Activated CD4-positive, alpha-beta T cell treated with anti-CD3 and anti-CD28 coated beads, Interleukin-2, Interleukin-6, amounts not matched to agents 100 ng/mL and 50 ng/mL, durations not matched to agents 16 hours and 8 hours (primary cell): ENCODE data around the gene SCRT2.
"Not testable (repeated sequence)": the region's sequence is repeated elsewhere in the genome, so short reads cannot be mapped to it uniquely, and the experiment has no call there.

Experiments
- DNase-seq: peaks from one replicate; pipeline ENCODE4 v3.0.0-alpha.2; 2020

Gene SCRT2

DNA sequence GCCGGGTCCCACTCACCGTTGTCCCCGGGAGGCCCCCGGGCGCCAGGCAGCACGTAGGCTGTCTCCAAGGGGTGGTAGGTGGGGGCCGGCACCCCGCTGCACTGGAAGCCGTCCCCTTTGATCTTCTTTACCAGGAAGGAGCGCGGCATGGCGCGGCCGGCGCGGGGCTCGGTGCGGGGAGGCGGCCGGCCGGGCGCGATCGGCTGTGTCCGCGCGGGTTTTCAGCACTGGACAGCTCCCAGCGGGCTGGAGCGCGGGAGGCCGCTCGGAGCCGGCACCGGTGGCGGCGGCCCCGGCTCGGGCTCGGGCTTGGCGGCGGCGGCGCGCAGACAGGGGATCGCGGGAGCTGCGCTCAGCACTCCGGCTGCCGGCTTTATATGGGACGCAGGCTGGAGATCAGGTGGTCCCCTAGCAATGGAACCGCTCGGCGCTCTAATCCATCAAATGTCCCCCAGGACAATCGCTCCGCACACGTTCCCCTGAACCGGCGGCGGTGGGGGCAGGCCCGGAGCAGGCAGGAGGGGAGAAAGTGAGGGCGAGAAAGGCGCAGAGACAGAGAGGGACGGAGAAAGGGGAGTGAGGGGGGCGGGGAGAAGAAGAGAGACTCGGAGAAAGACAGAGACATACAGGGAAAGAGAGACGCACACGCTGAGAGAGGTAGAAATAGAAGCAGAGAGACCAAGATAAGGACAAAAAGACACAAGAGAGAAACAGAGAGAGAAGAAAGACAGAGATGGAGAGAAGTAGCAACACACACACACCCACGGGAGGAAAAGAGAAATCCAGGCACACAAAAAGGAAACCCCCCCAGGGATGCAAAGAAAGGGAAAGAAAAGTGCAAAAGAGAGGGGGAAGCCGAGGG is at the start of gene SCRT2:
TSS of gene SCRT2 (minus strand) at position 350 of the 862 bp plus-strand sequence. CDS start at position 149, 201 bp downstream.
- DNase-seq, result peak; percentile 49

DNA sequence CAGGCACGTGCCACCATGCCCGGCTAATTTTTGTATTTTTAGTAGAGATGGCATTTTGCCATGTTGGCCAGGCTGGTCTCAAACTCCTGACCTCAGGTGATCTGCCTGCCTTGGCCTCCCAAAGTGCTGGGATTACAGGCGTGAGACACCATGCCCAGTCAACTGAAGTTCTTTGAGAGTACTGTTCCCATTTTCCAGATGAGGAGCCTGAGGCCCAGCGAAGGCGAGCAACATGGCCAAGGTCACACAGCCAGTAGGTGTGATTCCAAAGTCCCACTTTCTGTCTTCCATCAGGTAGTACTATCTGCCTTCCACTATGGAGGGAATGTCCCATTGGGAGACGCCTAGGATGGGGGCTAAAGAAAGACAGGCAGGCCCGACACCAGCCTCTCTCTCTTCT is 49.2 kb upstream of the SCRT2 start:
- not testable (repeated sequence) for DNase-seq

DNA sequence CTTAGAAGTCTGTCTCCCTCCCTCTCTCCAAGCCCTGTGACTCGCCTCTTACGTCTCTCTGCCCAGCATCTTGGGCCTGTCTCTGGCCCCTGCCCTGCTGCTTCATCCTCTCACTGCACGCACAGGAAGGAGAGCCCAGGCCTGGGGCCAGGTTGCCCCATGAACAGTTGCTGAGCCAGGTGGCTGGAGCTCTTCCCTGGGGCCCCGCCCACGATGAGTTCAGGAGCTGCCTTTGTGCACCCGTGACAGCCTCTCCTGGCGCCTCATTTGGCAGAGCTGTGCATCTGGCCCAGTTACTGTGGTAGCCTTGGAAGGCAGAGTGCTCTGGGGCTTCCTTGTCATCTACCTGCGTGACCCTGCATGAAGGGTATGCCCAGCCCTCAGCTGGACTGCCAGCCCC is 48.2 kb upstream of the SCRT2 start:
- DNase-seq, result no peak

DNA sequence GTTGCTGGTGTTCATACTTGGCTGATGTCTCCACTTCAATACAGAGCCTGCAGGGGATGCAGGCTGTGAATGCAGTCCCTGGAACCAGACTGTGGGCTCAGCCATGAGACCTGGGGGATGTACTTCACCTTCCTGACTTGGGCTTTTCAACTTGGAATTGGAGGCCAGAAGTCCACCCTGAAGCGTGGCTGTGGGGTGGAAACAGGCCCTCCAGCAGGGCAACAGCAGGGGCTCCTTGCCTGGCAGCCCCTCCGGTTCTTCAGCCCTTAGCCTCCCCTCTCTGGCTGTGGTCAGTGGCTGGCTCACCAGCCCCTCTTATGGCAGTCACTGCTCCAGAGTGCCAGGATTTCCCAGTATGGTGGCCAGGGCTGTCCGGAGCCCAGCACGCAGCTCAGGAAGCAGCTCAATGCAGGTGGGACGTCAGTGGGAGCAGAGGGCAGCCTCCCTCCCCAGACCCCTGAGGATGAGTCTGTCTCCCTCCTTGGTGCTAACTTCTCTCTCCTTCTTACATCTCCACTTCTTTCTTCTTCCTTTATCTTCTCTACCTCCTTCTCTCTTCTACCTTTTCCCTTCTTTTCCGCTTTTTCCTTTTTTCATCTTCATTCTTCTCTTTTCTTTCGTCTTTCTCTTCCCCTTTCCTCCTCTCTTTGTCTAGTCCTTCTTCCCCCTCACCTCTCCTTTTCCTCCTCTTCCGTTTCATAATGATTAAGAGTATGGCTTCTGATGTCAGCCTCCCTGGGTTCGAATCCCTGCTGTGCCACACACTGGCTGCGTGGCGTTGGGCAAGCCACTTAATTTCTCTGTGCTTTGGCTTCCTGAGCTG is 47.4 kb upstream of the SCRT2 start:
- DNase-seq, result no peak

DNA sequence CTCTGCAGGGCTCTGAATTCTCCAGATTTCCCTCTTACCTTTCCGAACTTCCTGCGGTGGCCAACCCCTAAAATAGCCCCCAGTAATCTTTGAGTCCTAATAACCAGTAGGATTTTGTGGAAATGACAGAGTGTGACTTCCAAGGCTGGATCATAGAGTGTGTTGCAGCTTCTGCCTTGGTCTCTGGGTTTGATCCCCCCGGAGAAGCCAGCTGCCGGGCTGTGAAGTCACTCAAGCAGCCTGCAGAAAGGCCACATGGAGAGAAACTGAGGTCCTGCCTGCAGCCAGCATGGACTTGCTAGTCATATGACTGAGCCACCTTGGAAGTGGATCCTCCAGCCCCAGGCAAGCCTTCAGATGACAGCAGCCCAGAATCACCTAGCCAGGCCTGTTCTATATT is 46.3 kb upstream of the SCRT2 start:
- no peak for DNase-seq

DNA sequence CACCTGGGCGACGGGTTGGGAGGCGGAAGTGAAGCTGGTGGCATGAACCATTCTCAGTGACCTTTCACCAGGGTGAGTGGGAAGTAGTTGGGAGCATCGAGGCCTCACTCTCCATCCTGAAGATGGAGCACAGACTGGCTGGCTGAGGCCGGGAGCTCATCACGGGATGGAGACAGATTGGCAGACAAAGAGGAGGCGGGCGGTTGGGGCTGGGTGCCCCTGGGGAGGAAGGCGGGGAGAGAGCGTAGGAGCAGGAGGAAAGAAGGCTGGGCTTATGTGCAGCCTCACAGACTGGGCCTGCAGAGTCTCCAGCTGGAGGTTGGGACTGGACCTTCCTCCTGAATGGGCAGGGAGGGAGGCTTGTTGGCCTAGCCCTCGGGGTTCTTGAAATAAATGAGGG is 44.2 kb upstream of the SCRT2 start:
- DNase-seq, result no peak

DNA sequence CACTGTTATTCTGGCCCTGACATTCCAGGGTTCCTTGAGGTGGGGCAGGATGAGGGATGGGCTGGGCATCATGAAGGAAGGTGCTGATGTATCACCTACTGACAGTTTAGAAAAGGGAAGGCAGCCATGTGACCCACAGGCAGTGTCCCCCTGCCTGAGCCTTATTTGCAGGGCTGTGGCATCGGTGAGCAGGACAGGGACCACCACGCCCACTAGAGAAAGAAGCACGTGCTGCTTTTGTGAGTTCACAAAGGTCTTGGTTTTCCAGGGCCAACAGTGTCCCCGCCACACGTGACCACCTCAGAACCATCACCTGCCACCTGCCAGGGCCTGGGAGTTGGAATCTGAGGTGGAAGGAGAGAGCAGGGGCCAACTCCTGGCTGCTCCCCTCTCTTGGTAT is 43.5 kb upstream of the SCRT2 start:
- no peak for DNase-seq

DNA sequence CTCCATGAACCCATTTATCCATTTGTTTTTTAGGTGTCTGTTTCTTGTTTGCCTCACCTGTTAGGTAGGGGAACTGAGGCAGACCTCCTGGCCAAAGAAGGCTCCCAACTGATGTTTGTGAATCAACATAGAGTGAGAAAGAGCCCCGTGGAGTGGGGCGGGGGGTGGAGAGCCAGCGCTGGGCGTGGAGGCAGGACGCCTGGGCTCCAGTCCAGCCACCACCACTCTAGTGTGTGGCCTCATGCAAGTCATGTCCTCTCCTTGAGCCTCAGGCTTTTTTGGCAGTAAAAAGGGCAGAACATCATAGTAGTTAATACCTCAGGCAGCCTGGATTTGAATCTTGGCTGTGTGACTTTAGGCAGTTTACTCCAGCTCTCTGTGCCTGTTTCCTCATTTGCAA is 42.2 kb upstream of the SCRT2 start:
- no peak for DNase-seq

DNA sequence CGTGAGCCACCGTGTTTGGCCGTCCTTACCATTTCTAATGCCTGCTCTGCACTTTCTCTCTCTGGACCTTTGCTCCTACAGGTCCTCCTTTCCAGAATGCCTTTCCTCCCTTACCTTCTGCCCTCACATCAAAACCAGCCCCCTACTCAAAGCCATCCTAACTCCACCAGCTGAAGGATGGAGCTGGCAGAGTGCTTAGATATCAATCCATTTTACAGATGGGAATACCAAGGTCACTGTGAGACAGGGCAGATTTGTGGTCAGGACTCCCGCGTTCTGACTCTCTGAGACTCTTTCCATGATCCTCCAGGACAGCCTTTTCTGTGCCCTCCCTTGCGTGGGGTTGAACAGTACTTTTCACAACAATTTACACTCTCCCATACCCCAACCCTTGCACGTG is 41.7 kb upstream of the SCRT2 start:
- no peak for DNase-seq

DNA sequence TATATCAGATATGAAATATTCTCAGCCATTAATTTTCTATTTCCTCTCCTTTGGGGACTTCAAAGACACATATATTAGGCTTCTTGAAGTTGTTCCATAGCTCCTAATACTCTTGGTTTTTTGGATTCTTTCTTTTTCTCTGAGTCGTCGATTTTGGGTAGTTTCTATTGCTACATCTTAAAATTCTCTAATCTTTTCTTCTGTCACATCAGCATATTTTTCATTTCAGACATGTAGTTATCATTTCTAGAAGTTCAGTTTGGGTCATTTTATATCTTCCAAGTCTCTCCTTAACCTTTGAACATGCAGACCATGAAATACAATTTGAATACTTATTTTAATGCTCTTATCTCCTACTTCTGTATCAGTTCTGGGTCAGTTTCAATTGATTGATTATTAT is 38.9 kb upstream of the SCRT2 start:
- DNase-seq, result no peak

DNA sequence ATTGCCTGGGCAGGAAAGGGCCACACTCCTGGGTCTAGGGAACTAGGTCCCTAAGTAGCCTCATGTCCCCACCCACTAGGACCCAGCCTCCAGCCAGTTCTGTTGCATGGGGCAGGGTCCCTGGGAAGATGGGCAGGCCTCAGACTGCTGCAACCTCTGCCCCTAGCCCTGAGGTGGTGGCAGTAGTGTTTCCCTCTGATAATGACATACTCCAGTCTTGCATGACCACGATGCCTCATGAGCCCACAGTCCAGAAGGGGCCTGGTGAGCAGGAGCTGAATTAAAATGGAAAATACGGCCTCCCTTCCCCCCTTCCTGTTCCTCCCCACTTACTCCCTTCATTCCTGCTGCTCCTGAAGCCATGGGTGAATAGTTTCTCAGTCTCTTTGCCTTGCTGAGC is 36.0 kb upstream of the SCRT2 start:
- DNase-seq, result no peak

DNA sequence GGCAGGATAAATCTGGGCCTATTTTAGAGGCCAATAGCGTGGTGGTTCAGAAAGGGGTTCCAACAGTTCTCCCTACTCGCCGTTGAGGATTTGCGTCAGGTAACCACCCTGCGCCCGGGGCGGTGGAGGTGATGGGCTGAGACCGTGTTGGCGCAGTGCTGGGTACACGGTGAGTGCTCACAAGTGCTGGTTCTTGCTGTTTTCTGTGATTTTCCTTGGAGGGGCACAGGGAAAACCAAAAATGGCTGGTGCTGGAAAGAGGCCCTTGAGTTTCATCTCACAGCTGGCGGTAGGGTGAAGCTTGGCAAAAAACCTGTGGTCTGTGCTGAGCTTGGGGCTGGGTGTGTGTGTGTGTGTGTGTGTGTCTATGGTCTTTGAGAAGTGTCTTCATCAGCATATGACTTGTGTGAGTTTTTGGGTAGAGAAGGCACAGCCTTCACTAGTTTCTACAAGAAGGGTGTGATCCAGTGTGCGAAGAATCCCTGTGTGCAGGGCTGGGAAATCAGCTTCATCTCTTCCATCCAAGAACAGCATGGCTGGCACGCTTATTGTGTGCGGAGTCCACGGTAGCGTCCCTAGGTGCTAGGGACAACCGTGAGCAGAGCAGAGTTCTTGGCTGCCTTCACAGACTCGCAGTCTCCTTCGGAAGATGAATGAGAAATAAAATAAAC is 35.3 kb upstream of the SCRT2 start:
- no peak for DNase-seq

DNA sequence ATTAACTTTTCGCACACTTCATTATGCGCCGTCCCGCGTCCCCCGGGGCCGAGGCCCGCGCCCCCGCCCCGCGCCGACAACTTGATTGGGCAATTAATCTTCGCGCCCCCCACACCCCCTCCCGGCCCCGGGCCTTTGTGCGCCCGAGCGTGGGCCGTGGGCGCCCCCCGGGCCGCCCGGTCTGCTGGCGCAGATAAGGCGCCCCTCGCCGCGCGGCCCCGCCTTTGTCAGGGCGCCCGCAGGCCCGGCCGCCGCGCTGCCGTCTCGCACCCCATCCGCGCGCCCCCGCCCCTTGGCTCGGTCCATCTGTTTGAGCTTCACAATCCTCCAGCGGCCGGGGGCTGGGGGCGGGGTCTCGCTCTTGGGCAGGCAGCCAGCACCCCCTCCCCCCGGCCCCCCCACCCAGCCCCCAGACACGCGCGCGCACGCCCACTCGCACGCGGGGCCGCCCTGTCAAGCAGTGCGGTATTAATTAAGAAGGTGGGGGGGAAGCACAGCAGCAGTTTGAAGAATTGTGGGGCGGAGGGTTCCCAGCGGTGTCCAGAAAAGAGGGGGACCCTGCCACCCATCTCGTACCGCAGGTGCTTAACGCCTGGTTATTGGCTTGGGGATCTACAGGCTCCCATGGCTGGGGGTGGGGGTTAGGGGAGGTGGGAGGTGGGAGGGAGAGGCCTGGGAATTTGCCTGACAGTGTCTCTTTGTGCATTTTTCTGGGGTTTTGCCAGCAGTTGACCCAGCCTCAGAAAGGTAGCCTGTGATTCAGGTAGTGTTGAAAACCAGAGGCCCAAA is 34.6 kb upstream of the SCRT2 start:
- DNase-seq, result no peak

DNA sequence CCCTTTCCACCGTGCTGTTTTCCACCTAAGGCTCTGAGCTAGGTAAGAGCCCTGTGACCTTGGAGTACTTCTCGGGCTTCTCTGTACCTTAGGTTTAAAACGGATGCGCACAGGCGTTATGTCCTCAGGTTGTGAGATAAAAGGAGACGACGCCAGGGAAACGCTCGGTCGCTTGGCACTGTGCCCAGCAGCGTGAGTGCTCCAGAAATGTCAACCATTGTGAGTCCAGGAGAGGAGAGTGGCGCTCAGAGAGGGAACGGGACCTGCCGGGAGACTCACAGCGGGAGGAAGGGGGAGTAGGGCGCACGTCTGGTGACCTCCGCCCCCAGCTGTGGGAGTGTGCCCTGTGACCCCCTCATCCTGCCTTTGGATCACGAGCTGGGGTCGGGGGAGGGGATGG is 33.8 kb upstream of the SCRT2 start:
- no peak for DNase-seq

DNA sequence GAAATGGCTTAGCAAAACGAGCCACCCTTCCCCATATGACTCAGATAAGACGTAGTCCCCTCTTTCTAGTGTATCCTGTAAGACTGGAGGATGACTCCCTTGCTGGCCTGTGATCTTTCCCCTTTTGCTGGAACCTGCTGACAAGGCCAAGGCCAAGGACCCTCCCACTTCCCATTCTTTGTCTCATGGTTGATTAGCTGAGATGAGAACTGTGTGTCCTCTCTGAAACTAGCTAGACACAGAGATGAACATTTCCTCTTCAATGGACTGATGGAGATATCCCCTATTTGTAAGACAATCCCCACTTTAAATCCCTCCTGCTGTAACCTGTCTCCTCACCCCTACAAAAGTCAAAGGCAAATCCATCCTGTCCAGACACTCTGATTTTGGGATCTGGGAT is 33.4 kb upstream of the SCRT2 start:
- DNase-seq, result no peak

DNA sequence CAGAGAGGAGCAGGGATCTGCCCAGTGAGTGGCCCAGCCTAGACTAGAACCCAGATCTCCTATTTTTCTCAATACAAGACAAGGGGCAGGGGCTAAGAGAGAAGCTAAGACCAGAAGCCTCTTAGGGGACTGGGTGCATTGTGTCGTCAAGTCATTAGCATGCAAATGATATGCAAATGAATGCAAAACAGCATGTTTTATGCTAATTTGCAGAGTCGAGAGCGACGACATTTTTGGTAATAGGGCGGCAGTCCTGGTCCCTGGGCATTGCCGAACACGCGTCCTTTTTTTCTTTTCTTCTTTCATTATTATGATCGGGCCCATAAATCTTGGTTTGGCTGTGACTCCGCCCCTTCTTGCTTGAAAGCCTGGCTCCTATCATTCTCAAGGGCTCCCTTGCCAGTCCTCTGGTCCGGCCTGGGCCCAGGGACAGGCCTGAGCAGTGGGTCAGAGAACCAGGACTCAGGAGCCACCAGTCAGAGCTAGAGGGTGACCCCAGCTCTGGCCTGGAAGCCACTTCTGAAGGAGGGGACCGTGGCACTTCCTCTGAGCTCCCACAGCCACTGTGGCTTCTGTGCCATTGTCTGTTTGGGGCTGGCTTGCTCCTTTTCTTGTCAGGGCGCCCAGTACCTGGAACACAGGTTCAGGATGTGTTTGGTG is 32.0 kb upstream of the SCRT2 start:
- no peak for DNase-seq

DNA sequence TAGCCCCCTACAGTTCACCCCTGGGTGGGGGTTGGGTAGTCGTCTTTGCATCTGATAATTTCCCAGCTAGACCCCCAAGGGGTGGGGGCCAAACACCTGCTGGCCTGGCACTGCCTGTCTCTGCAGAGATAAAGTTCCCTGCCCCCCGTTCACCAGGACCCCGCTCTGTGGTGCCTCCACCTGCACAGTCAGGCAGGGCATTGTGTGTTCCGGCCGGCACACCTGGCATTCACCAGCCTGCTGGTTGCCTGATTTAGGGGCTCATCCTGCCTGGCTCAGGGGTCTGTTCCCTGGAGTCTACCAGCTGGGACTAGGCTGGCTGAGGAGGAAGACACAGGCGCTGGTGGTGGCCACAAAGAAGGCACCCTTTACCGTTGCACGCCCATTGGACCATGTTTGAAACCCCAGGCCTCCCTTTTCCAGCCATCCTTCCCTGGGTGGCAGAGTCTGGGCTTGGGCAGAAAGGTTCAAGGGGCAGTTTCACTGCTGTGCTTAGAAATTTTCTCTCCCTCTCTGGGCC is 30.8 kb upstream of the SCRT2 start:
- no peak for DNase-seq

DNA sequence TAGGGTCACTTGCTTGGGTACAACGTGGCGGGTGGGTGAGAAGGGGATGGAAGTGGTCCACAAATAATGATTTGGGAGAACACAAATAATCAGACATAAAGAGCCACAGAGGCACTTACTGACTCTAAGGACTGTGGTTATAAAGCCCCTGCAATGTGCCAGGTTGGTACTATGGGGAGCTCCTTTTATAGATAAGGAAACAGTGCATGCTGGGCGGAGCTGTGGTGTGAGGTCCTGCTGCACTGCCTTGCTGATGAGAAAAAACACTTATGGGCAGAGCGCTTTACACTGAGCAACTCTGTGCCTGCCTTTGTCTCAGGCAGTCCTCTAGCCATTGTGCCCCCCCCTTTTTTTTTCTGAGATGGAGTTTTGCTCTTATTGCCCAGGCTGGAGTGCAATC is 29.1 kb upstream of the SCRT2 start:
- no peak for DNase-seq

DNA sequence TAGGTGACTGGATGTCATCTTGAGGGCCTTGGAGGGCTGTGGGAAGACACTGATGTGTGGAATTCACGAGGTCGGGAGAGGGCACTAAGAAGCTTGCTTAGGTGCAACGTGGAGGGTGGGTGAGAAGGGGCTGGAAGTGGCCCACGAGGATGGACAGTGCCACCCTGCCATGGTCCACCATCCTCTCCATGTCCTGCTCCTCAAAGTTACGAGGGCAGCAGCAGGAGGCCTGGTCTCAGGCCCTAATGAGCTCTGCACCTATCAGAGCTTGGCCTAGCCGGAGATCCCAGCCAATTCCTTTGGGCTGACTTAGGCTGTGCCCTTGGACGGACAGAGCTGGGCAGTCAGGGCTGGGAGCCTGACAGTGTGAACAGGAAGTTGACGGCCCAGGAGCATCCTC is 27.8 kb upstream of the SCRT2 start:
- DNase-seq, result no peak

DNA sequence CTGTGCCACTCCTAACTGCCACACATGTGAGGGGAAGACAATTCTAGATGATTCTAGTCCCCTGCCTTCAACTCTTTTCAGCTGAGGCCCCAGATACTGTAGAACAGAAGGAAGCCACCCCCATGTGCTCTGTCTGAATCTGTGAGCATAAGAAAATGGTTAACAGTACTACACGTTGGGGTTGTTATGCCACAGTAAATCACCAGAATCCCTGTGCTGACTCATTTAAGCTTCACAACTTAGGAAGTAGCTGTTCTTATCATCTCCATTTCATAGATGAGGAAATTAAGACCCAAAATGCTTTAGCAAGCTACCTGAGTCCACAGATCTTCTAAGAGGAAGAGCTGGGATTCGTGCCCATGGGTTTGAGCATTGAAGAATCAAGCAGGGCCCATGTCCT is 27.4 kb upstream of the SCRT2 start:
- no peak for DNase-seq

DNA sequence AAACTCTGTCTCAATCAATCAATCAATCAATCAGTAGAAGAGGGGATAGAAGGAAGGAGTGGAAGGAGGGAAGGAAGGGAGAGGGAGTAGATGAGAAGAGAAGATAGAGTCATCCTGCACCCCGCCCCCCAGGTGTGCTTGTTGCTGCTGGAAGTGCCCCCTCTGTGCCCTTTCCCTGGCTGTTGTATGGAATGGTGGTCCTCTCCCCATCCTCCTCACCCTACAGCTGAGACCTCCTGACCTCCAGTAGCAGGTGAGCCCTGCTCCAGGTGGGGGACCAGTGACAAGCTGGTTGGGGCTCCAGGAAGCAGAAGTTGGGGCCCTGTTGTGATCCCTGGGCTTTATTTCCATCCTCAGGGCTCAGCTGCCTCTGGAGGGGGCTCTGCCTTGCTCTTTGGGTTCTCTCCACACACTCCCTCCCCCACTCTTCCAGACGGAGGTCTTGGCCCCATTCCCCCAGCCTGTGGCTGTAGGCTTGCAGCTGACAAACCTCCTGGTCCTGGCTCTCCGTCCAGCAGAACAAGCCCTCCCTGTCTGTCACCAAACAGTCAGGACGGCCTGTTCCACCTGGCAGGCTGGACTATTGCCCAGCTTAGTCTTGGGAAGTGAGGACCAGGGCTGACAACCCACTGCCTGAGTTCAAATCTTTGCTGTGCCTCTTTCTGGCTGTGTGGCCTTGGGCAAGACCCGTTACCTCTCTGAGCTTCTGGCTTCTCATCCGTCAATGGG is 26.0 kb upstream of the SCRT2 start:
- DNase-seq, result no peak
